NT2/D1 (cell line): ENCODE data around the gene IFRD2.

Source experiments
- SUZ12 ChIP-seq: IDR thresholded peaks from 2 replicates; pipeline ENCODE4 v1.6.1; 2011; ENCODE audit not compliant: insufficient read length, insufficient read depth; ENCODE audit errors: extremely low read depth
- YY1 ChIP-seq: IDR thresholded peaks from 2 replicates; pipeline ENCODE4 v1.6.1; 2011; ENCODE audit not compliant: insufficient read length, insufficient read depth
- ZNF274 ChIP-seq: IDR thresholded peaks from 2 replicates; pipeline ENCODE4 v1.6.1; 2011; ENCODE audit warnings: mild to moderate bottlenecking, low read depth, low read length

- TF ChIP-seq ZNF274 (no peak), YY1 (no peak), SUZ12 (no peak)
Measured at GRCh38 chr3:50318615-50319014, 26.4 kb upstream of the IFRD2 start.
